Activated naive CD8-positive, alpha-beta T cell treated with anti-CD3 and anti-CD28 coated beads for 36 hours (primary cell): ENCODE data around the gene AMPH. TPM values are rescaled to one million over a fixed set of nuclear protein-coding genes. Genes with fewer than 3 reads are reported as not detected.

Experiments used
- DNase-seq: peaks from one replicate; pipeline ENCODE4 v3.0.0; 2021
- H3K27ac Mint-ChIP-seq: one replicate; pipeline ENCODE4 v1.8.0; 2022; ENCODE audit warnings: mild to moderate bottlenecking, moderate library complexity, mixed read lengths
- H3K27me3 Mint-ChIP-seq: one replicate; pipeline ENCODE4 v1.8.0; 2022; ENCODE audit warnings: mild to moderate bottlenecking, mixed read lengths
- H3K36me3 Mint-ChIP-seq: one replicate; pipeline ENCODE4 v1.8.0; 2021; ENCODE audit warnings: mild to moderate bottlenecking, mixed read lengths
- H3K4me1 Mint-ChIP-seq: one replicate; pipeline ENCODE4 v1.8.0; 2021; ENCODE audit warnings: mixed read lengths
- H3K4me3 Mint-ChIP-seq: one replicate; pipeline ENCODE4 v1.8.0; 2022; ENCODE audit warnings: mild to moderate bottlenecking, moderate library complexity, mixed read lengths
- H3K9me3 Mint-ChIP-seq: one replicate; pipeline ENCODE4 v1.8.0; 2022; ENCODE audit warnings: mixed read lengths
- total RNA-seq, 2 experiments: library from RNA; stranded (reverse); gene quantifications; one replicate each; pipeline ENCODE4 v1.2.3, GENCODE V29; 2021

AMPH gene
- total RNA-seq, 2 experiments from 2014 or later: not detected

GRCh38 chr7:38655833-38656774, 24.9 kb upstream of the AMPH start:
- no peak for DNase-seq
- peaks cover 15% of the 10 kb centered on the region for H3K27me3 Mint-ChIP-seq
- no peak overlapping the region for H3K27ac Mint-ChIP-seq
- H3K9me3 Mint-ChIP-seq: no peaks in the 10 kb centered on the region
- no peaks in the 10 kb centered on the region for H3K36me3 Mint-ChIP-seq
- no peaks in the 10 kb centered on the region for H3K4me1 Mint-ChIP-seq
- H3K4me3 Mint-ChIP-seq: no peak overlapping the region

- Mint-ChIP-seq H3K4me1 (no peaks in the 10 kb centered on the region), H3K9me3 (no peaks in the 10 kb centered on the region), H3K27me3 (peaks cover 25% of the 10 kb centered on the region), H3K36me3 (no peaks in the 10 kb centered on the region), H3K4me3 (no peak overlapping the region), H3K27ac (no peak overlapping the region)
- DNase-seq: no peak
These were observed 6.8 kb upstream of the AMPH start for GRCh38 chr7:38637957-38638356.

- Mint-ChIP-seq H3K27ac (no peak overlapping the region), H3K9me3 (no peaks in the 10 kb centered on the region), H3K4me3 (no peak overlapping the region), H3K27me3 (peaks cover 58% of the 10 kb centered on the region), H3K4me1 (no peaks in the 10 kb centered on the region), H3K36me3 (no peaks in the 10 kb centered on the region)
- no peak for DNase-seq
These were observed 1.2 kb upstream of the AMPH start for GRCh38 chr7:38632411-38632810.

GRCh38 chr7:38629651-38630510, 1.3 kb downstream of the AMPH start:
- H3K36me3 Mint-ChIP-seq: no peaks in the 10 kb centered on the region
- peaks cover 8% of the 10 kb centered on the region for H3K9me3 Mint-ChIP-seq
- peaks cover 63% of the 10 kb centered on the region for H3K27me3 Mint-ChIP-seq
- DNase-seq: no peak
- H3K27ac Mint-ChIP-seq: no peak overlapping the region
- H3K4me1 Mint-ChIP-seq: no peaks in the 10 kb centered on the region
- no peak overlapping the region for H3K4me3 Mint-ChIP-seq

- Mint-ChIP-seq H3K4me1 (no peaks in the 10 kb centered on the region), H3K9me3 (peaks cover 11% of the 10 kb centered on the region), H3K27ac (no peak overlapping the region), H3K27me3 (peaks cover 64% of the 10 kb centered on the region), H3K36me3 (no peaks in the 10 kb centered on the region), H3K4me3 (no peak overlapping the region)
- no peak for DNase-seq
These were observed 2.4 kb downstream of the AMPH start for GRCh38 chr7:38628630-38629385.

- no peak for DNase-seq
- no peaks in the 10 kb centered on the region for H3K4me1 Mint-ChIP-seq
- H3K36me3 Mint-ChIP-seq: no peaks in the 10 kb centered on the region
- peaks cover 13% of the 10 kb centered on the region for H3K9me3 Mint-ChIP-seq
- no peak overlapping the region for H3K4me3 Mint-ChIP-seq
- H3K27ac Mint-ChIP-seq: no peak overlapping the region
- peaks cover 46% of the 10 kb centered on the region for H3K27me3 Mint-ChIP-seq
These were observed 5.3 kb downstream of the AMPH start for GRCh38 chr7:38625866-38626265.

- Mint-ChIP-seq H3K9me3 (no peaks in the 10 kb centered on the region), H3K27ac (no peak overlapping the region), H3K4me3 (no peak overlapping the region), H3K4me1 (no peaks in the 10 kb centered on the region), H3K27me3 (peaks cover 21% of the 10 kb centered on the region), H3K36me3 (no peaks in the 10 kb centered on the region)
- DNase-seq: no peak
These were observed 15.5 kb downstream of the AMPH start for GRCh38 chr7:38615665-38616064.

- H3K27ac Mint-ChIP-seq: no peak overlapping the region
- no peaks in the 10 kb centered on the region for H3K9me3 Mint-ChIP-seq
- H3K4me1 Mint-ChIP-seq: no peaks in the 10 kb centered on the region
- no peaks in the 10 kb centered on the region for H3K36me3 Mint-ChIP-seq
- no peak for DNase-seq
- no peak overlapping the region for H3K4me3 Mint-ChIP-seq
- H3K27me3 Mint-ChIP-seq: peaks cover 30% of the 10 kb centered on the region
These were observed 23.7 kb downstream of the AMPH start for GRCh38 chr7:38607466-38607865.

- DNase-seq: no peak
- H3K4me3 Mint-ChIP-seq: no peak overlapping the region
- no peaks in the 10 kb centered on the region for H3K36me3 Mint-ChIP-seq
These were observed 30.4 kb downstream of the AMPH start for GRCh38 chr7:38600741-38601140.

GRCh38 chr7:38594949-38595348, 36.2 kb downstream of the AMPH start:
- no peak overlapping the region for H3K27ac Mint-ChIP-seq
- H3K27me3 Mint-ChIP-seq: peaks cover 5% of the 10 kb centered on the region

More at GRCh38 chr7:38600741-38601140, 30.4 kb downstream of the AMPH start:
- Mint-ChIP-seq H3K27me3 (peaks cover 14% of the 10 kb centered on the region), H3K27ac (no peak overlapping the region), H3K4me1 (no peaks in the 10 kb centered on the region), H3K9me3 (no peaks in the 10 kb centered on the region)

GRCh38 chr7:38592737-38593288, 38.4 kb downstream of the AMPH start:
- no peak for DNase-seq
- no peak overlapping the region for H3K27ac Mint-ChIP-seq
- H3K36me3 Mint-ChIP-seq: no peaks in the 10 kb centered on the region
- no peaks in the 10 kb centered on the region for H3K9me3 Mint-ChIP-seq
- H3K4me1 Mint-ChIP-seq: no peaks in the 10 kb centered on the region
- peaks cover 8% of the 10 kb centered on the region for H3K27me3 Mint-ChIP-seq
- no peak overlapping the region for H3K4me3 Mint-ChIP-seq

More at GRCh38 chr7:38594949-38595348, 36.2 kb downstream of the AMPH start:
- Mint-ChIP-seq H3K36me3 (no peaks in the 10 kb centered on the region), H3K4me1 (no peaks in the 10 kb centered on the region), H3K4me3 (no peak overlapping the region), H3K9me3 (no peaks in the 10 kb centered on the region)
- DNase-seq: no peak

GRCh38 chr7:38585572-38586354, 45.4 kb downstream of the AMPH start:
- Mint-ChIP-seq H3K9me3 (no peaks in the 10 kb centered on the region), H3K4me3 (no peak overlapping the region), H3K27ac (no peak overlapping the region), H3K27me3 (peaks cover 10% of the 10 kb centered on the region), H3K4me1 (no peaks in the 10 kb centered on the region), H3K36me3 (no peaks in the 10 kb centered on the region)
- no peak for DNase-seq

GRCh38 chr7:38584443-38585210, 46.5 kb downstream of the AMPH start:
- H3K36me3 Mint-ChIP-seq: no peaks in the 10 kb centered on the region
- H3K27ac Mint-ChIP-seq: no peak overlapping the region
- H3K9me3 Mint-ChIP-seq: no peaks in the 10 kb centered on the region
- no peaks in the 10 kb centered on the region for H3K4me1 Mint-ChIP-seq
- no peak overlapping the region for H3K4me3 Mint-ChIP-seq
- H3K27me3 Mint-ChIP-seq: peaks cover 10% of the 10 kb centered on the region
- DNase-seq: no peak
